ENCODE results near the gene NCAPD2.
"Not testable (repeated sequence)": the region's sequence is repeated elsewhere in the genome, so short reads cannot be mapped to it uniquely, and the experiment has no call there.

NCAPD2 gene

DNA sequence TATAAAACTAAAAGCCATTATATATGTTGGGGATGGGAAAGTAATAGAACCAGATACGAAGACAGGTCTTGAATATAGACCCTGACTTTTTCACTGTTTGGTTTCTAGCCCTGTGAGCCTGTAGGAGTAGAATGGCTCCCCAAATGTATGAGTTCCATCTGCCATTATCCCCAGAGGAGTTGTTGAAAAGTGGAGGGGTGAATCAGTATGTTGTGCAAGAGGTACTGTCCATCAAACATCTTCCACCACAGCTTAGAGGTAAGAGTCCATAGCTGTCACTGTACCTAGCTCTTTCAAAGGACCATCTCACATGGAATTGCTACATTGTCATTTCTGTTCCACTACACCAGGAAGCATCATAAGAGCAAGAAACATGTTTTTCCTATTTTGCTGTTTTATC, 1.1 kb downstream of the NCAPD2 start:
- no peak for DNase-seq

DNA sequence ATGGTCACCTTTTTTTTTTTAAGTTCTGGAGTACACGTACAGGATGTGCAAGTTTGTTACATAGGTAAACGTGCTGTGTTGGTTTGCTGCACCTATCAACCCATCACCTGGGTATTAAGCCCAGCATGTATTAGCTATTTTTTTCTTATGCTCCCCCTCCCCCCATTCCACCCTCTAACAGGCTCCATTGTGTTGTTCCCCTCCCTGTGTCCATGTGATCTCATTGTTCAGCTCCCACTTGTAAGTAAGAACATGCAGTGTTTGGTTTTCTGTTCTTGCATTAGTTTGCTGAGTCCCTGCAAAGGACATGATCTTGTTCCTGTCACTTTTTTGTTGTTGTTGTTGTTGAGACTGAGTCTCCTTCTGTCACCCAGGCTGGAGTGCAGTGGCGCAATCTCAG, 3.4 kb downstream of the NCAPD2 start:
- not testable (repeated sequence) for DNase-seq

DNA sequence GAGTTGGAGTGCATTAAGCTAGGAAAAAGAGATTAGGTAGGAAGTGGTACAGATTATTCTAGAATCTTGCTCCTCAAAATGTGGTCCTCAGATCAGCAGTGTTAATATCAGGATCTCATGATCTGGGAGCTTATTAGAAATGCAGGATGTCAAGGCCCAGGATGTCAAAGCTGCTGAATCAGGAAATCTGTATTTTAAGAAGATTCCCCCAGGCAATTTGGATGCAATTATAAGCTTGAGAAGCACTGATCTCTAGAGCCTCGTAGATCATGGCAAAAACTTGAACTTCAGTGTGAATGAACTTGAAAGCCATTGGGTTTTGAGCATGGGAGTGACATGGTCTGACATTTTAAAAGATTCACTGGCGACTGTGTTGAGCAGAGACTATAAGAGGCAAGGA, 6.6 kb downstream of the NCAPD2 start:
- no peak for DNase-seq

DNA sequence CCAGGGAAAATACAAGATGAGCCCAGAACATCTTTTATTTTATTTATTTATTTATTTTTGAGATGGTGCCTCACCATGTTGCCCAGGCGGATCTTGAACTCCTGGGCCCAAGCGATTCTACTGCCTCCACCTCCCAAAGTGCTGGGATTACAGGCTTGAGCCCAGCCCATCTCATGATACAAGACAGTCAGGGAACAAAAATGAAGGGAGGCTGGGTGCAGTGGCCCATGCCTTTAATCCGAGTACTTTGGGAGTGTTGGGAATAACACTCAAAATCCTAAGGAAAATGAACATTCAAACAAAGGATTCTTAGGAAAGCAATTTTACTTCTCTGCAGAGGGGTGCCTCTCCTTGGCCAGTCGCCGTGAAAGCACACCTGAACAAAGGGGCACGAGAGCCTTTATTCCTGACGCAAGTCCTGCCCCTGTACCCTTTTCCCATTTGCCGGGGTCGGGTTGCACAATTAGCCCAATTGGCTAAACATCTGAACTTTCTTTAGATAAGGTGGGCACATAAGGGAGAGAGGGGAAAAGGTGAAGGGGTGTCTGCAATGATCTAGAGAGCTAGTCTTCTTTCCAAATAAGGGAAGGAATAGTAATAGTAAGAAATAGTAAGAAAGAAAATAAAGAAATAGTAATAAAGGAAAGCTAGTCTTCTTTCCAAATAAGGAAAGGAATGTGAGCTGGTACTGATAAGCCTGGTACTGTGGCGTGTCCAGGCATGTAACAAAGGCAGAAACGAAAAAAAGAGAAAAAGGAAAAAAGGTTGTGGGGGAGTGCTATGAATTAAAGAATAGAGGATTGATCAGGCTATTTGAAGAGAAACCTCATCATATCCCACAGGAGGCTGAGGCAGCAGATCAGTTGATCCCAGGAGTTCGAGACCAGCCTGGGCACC, 13.4 kb downstream of the NCAPD2 start:
- no peak for DNase-seq

DNA sequence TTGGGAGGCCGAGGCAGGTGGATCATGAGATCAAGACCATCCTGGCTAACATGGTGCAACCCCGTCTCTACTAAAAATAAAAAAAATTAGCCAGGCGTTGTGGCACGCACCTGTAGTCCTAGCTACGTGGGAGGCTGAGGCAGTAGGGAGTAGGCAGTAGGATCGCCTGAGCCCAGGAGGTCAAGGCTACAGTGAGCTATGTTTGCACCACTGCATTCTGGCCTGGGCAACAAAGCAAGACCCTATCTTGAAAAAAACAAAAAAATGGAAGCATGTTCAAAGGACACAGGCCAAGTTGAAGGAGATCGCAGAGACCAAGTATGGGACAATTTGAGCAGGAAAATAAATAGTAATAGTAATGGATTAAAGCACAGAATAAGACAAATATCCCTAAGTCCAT, 14.2 kb downstream of the NCAPD2 start:
- no peak for DNase-seq

DNA sequence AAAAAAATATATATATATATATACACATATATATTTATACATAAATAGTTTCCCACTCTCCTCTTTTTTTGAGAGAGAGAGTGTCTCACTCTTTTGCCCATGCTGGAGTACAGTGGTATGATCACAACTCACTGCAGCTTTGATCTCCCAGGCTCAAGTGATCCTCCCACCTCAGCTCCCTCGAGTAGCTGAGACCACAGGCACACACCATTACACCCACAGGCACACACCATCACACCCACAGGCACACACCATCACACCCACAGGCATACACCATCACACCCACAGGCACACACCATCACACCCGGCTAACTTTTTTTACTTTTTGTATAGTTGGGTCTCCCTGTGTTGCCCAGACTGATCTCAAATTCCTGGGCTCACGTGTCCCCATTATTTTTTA, 26.3 kb downstream of the NCAPD2 start:
- no peak for DNase-seq

DNA sequence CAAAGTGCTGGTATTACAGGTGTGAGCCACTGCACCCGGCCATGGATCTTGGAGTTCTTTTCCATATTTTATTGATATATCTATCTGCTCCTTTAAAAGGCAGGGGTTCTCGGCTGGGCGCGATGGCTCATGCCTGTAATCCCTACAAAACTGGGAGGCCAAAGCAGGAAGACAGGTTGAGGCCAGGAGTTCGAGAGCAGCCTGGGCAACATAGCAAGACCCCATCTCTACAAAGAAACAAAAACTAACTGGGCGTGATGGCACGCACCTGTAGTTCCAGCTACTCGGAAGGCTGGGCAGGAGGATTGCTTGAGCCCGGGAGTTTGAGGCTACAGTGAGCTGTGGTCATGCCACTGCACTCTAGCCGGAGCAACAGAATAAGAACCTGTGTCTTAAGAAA, 28.3 kb downstream of the NCAPD2 start:
- no peak for DNase-seq

DNA sequence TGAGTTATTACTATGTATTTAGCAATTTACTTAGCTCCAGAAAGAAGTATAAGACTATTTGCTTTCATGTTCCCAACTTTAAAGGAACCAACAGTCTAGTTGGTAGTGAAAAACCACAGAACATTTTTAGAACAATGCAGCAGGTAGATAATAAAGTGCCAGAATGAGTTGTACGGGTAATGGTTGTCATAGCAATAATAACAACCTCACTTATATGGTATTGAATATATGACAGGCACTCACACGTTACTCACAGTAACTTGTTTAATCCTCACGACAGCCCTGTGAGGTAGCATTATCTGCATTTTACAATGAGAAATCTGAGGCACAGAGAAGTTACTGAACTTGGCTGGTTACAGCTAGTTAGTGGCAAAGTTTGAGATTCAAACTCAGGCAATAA, 29.8 kb downstream of the NCAPD2 start:
- DNase-seq, result no peak

DNA sequence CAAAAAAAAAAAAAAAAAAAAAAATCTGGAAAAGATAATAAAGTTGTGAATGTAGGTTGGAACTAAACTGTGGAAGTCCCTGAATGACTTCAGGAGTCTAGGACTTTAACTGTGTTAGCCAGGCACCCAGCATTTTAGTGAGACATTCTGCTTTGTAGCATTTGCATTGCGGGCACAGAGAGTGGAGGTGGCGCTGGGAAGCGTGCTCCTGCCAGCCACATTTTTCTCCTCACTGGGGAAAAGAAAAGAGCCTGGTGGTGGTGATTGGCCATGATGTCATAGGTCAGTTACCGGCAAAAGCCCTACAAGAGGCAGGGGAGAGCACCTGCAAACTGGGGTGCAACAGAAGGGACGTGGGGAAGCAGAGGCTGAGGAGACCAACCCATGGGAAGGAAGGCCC, 30.7 kb downstream of the NCAPD2 start:
- DNase-seq, result no peak

DNA sequence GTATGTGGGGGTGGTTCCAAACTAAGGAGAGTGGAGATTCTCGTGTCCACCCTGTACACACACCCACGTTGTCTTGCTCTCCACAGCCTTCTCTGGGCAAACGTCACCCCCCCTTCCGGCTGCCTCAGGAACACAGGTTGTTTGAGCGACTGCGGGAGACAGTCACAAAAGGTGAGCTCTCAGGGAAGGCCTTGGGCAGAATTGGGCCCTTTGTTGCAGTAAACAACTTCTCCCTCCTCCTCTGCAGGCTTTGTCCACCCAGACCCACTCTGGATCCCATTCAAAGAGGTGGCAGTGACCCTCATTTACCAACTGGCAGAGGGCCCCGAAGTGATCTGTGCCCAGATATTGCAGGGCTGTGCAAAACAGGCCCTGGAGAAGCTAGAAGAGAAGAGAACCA, 32.3 kb downstream of the NCAPD2 start:
- DNase-seq, result no peak

DNA sequence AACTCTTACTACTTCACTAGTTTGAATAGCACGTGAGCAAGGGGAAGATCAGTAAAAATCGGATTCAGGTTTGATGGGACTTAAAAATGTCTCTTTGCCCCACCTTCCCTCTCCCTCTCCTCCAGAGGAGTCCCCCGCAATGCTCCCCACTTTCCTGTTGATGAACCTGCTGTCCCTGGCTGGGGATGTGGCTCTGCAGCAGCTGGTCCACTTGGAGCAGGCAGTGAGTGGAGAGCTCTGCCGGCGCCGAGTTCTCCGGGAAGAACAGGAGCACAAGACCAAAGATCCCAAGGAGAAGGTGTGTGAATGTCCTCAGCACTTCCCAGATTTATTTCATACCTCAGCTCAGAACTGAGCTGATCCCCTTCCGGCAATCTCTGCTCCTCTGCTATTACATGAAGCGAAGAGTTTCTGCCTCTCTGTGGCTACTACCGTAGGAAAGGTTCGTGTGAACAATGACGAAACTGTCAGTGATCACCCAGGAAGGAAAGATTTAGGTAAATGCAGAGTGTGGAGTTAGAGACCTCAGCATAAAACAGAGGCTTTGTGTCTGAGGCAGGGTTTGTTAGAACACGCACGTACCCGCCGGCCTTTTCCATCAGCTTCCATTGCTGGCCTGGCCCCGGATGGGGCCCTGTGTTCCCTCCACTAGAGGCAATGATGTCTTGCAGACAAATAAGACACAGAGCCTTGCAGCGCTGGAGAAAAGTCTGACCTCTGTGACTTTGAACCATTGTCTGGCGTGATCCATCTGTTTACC, 33.0 kb downstream of the NCAPD2 start:
- DNase-seq, result no peak

DNA sequence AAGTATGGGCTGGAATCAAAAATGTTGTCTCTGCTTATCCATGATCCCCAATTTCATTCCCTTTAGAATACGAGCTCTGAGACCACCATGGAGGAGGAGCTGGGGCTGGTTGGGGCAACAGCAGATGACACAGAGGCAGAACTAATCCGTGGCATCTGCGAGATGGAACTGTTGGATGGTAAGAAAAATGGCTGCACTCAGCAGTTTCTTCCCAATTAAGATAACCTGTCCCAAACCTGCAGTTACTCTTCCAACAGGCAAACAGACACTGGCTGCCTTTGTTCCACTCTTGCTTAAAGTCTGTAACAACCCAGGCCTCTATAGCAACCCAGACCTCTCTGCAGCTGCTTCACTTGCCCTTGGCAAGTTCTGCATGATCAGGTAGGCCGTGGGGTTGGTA, 33.8 kb downstream of the NCAPD2 start:
- no peak for DNase-seq

DNA sequence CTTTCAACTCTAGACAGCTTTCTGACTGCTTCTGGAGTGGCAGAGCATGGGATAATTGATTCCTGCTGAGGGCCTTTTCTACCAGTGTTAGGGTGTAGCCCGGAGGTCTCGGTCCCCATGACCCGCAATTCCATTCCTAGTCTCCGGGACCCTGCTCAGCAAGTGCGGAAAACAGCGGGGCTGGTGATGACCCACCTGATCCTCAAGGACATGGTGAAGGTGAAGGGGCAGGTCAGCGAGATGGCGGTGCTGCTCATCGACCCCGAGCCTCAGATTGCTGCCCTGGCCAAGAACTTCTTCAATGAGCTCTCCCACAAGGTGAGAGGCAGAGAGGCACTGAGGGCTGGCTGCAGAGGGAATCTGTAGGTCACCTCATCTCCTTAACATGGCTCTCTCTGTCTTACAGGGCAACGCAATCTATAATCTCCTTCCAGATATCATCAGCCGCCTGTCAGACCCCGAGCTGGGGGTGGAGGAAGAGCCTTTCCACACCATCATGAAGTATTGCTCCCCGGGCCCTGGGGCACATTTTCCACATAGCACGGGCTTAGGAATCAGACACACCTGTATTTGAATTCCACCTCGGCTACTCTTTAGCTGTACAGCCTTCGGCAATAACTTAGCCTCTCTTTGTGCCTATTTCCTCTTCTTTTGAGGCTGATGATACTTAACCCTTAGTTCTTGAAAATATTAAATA, 34.8 kb downstream of the NCAPD2 start:
- no peak for DNase-seq

DNA sequence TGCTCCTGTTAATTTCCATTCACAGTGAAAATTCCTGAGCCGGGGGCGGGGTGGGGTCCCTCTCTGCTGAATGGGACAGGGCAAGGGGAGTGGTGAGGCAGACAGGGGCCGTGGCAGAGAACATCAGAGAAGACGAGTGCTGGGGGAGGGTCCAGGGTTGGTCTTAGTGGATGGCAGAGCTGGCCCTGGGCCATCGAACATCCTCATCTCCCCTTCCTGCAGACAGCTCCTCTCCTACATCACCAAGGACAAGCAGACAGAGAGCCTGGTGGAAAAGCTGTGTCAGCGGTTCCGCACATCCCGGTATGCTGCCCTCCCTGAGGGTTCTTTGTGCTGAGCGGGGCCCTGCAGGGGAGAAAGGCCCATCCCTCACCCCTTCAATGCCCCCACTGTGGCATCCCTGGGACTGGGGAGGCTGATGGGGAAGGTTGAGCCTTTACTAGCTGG, 35.4 kb downstream of the NCAPD2 start:
- no peak for DNase-seq

DNA sequence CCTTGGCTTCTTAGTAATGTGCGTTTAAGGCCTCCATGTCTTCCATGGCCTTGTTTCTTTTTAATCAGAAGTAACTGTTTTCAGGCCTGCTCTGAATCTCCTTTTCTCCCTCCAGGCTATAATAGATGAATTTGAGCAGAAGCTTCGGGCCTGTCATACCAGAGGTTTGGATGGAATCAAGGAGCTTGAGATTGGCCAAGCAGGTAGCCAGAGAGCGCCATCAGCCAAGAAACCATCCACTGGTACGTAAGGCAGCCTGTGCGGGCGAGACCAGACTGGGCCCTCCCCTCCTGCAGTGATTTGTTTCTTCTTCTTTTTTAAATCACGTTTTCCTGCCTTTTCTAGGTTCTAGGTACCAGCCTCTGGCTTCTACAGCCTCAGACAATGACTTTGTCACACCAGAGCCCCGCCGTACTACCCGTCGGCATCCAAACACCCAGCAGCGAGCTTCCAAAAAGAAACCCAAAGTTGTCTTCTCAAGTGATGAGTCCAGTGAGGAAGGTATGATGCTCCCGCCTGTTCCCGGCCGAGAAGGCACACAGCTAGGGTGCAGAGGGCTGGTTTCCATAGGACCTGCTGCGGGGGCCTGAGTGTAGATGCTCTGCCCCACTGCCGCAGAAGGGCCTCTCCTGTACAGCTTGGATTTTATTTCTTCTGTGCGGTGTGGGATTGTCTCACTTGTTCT, 36.8 kb downstream of the NCAPD2 start:
- no peak for DNase-seq

DNA sequence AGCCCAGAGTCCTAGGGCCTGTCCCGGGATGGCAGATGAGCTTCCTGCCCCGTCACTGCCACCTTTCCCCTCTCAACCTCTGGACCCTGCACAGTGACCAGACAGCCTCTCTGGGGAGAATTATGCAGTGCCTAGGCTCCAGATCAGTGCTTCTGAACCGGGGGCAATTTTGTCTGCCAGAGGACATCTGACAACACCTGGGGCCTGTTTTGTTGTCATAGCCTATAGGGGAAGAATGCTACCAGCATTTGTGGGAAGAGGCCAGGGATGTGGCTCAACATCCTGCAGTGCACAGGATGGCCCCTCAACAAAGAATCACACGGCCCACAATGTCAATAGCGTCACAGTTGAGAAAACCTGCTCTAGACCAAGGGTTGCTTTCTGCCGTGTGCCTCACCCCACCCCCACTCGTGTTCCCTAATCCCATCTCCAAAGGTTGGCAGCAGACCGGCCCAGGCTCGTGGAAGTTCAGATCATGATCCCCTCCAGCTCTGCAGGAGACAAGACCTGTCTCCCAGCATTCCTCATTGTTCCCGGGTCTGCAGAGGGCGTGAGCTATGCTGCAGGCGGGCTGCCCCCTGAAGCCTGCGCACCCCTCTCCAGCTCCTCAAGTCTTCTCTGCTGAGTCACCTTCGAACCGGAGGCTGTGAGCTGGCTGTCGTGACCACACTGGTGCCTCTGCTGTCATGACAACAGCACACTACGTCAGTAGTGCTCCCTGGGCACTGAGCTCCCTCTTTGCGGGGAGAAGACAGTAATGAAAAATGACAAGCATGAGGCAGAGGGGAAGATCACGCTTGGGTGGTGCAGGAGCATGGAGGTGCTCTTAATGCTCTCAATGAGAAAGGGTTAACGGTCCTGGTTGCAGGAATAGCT, 38.4 kb downstream of the NCAPD2 start:
- peak in 1 of 2 experiments; percentile 53 for DNase-seq

DNA sequence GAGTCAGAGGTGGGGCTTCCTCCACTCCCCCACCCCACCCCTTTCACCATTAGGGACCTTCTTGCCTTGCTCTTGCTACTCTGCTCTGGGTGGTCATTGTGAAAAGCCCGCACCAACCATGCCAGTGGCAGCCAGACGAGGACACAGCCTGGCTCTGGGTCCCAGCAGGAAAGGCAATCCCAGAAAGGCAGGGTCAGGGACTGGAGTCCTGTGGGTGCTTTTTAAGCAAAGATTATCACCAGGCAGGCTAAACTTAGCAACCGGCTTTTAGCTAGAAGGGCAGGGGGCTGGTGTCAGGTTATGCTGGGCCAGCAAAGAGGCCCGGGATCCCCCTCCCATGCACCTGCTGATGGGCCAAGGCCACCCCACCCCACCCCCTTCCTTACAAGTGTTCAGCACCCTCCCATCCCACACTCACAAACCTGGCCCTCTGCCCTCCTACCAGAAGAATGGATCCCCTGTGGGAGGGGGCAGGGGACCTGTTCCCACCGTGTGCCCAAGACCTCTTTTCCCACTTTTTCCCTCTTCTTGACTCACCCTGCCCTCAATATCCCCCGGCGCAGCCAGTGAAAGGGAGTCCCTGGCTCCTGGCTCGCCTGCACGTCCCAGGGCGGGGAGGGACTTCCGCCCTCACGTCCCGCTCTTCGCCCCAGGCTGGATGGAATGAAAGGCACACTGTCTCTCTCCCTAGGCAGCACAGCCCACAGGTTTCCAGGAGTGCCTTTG, 39.2 kb downstream of the NCAPD2 start:
- DNase-seq, result peak in 1 of 2 experiments; percentile 38

DNA sequence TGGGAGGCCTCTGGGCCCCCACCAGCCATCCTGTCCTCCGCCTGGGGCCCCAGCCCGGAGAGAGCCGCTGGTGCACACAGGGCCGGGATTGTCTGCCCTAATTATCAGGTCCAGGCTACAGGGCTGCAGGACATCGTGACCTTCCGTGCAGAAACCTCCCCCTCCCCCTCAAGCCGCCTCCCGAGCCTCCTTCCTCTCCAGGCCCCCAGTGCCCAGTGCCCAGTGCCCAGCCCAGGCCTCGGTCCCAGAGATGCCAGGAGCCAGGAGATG, 39.7 kb downstream of the NCAPD2 start:
- no peak for DNase-seq

DNA sequence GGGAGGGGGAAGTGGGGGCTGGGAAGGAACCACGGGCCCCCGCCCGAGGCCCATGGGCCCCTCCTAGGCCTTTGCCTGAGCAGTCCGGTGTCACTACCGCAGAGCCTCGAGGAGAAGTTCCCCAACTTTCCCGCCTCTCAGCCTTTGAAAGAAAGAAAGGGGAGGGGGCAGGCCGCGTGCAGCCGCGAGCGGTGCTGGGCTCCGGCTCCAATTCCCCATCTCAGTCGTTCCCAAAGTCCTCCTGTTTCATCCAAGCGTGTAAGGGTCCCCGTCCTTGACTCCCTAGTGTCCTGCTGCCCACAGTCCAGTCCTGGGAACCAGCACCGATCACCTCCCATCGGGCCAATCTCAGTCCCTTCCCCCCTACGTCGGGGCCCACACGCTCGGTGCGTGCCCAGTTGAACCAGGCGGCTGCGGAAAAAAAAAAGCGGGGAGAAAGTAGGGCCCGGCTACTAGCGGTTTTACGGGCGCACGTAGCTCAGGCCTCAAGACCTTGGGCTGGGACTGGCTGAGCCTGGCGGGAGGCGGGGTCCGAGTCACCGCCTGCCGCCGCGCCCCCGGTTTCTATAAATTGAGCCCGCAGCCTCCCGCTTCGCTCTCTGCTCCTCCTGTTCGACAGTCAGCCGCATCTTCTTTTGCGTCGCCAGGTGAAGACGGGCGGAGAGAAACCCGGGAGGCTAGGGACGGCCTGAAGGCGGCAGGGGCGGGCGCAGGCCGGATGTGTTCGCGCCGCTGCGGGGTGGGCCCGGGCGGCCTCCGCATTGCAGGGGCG, 40.2 kb downstream of the NCAPD2 start, which contains the start of gene GAPDH:
GAPDH (plus strand) TSS at position 595 of the 772 bp plus-strand sequence. CDS start 316 bp downstream, outside the sequence.
- DNase-seq, result peak; percentile 74 to 76

DNA sequence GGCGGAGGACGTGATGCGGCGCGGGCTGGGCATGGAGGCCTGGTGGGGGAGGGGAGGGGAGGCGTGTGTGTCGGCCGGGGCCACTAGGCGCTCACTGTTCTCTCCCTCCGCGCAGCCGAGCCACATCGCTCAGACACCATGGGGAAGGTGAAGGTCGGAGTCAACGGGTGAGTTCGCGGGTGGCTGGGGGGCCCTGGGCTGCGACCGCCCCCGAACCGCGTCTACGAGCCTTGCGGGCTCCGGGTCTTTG, 40.7 kb downstream of the NCAPD2 start:
- no peak for DNase-seq

Measured in SHP77 (cell line).